PC-9 (cell line): ENCODE results near the gene MACROD2.

Experiments
- EZH2 ChIP-seq: fragments of 200-600 bp; sonication (generic); IDR thresholded peaks from 2 replicates; pipeline ENCODE4 v1.8.0; 2017; ENCODE audit warnings: antibody characterized with exemption, low read depth
- TF ChIP-seq, protein P1 (sequence below): fragments of 200-600 bp; sonication (generic); conservative IDR thresholded peaks from 2 replicates; pipeline ENCODE4 v1.6.1; 2017; ENCODE audit warnings: mixed run types, antibody characterized with exemption, mild to moderate bottlenecking, moderate library complexity

DNA sequence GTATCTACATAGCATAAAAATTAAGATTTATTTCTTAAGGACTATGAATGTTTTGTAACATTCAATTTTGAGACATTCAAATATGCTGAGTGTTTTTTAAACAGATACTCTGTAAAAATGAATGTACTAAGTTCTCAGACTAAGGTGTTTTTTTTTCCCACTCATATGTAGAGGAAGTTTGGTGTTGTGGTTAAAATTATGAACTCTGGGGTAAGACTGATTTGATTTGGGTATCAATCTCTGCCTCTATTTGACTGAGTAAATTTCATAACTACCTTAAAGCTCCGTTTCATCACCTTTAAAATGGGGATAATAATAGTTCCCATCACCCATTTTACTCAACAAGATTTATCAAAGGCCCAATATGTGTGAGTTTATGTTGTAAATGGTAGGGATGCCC is 728.7 kb downstream of the MACROD2 start:
- TF ChIP-seq EZH2 = no peak
- TF ChIP-seq, protein P1, sequence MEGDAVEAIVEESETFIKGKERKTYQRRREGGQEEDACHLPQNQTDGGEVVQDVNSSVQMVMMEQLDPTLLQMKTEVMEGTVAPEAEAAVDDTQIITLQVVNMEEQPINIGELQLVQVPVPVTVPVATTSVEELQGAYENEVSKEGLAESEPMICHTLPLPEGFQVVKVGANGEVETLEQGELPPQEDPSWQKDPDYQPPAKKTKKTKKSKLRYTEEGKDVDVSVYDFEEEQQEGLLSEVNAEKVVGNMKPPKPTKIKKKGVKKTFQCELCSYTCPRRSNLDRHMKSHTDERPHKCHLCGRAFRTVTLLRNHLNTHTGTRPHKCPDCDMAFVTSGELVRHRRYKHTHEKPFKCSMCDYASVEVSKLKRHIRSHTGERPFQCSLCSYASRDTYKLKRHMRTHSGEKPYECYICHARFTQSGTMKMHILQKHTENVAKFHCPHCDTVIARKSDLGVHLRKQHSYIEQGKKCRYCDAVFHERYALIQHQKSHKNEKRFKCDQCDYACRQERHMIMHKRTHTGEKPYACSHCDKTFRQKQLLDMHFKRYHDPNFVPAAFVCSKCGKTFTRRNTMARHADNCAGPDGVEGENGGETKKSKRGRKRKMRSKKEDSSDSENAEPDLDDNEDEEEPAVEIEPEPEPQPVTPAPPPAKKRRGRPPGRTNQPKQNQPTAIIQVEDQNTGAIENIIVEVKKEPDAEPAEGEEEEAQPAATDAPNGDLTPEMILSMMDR = no peak
